HepG2 (cell line): Measurements from ENCODE around the gene DDR1. TPM values are rescaled to one million over a fixed set of nuclear protein-coding genes. Genes with fewer than 3 reads are reported as not detected.
A peak's percentile ranks its signal among the peaks of the same experiment; 100 is the strongest.

Source experiments
- ARID3A ChIP-seq: IDR thresholded peaks from 2 replicates; pipeline ENCODE4 v1.6.1; 2012; ENCODE audit warnings: low read depth, low read length, improper control_type of control experiment
- CCAR2 ChIP-seq: fragments of 200-400 bp; formaldehyde crosslinking; optimal IDR thresholded peaks from 2 replicates; pipeline ENCODE3; 2018; ENCODE audit warnings: low read depth, mild to moderate bottlenecking, low read length, moderate library complexity
- CHD4 ChIP-seq: fragments of 200-600 bp; sonication (generic); IDR thresholded peaks from 2 replicates; pipeline ENCODE4 v1.7.0; 2017; ENCODE audit warnings: mild to moderate bottlenecking, low read length, borderline replicate concordance
- GMEB1 ChIP-seq: sonication (generic); formaldehyde crosslinking; IDR thresholded peaks from 2 replicates; pipeline ENCODE4 v1.5.1; 2020; ENCODE audit warnings: missing genetic modification reagents, mild to moderate bottlenecking, borderline replicate concordance
- HES4 ChIP-seq: sonication (generic); formaldehyde crosslinking; IDR thresholded peaks from 2 replicates; pipeline ENCODE4 v1.9.0; 2021; ENCODE audit warnings: mild to moderate bottlenecking, missing genetic modification reagents, borderline replicate concordance
- HMGXB4 ChIP-seq, 2 experiments: sonication (generic) in 1 of 2; formaldehyde crosslinking in 1 of 2; IDR thresholded peaks; 2 replicates each; pipeline versions ENCODE4 v1.4.0 to v1.6.1; 2018 to 2020; ENCODE audit warnings: missing genetic modification reagents in 2 of 2, borderline replicate concordance in 1 of 2, low read depth in 1 of 2, mild to moderate bottlenecking in 1 of 2, missing biosample characterization in 1 of 2
- HNRNPL ChIP-seq: fragments of 200-400 bp; formaldehyde crosslinking; IDR thresholded peaks from 2 replicates; pipeline ENCODE4 v1.6.1; 2017; ENCODE audit warnings: mild to moderate bottlenecking, low read depth, low read length
- MYPOP ChIP-seq: sonication (generic); formaldehyde crosslinking; IDR thresholded peaks from 2 replicates; pipeline ENCODE4 v1.8.1; 2023; ENCODE audit warnings: mild to moderate bottlenecking, moderate library complexity, missing genetic modification reagents
- RAD21 ChIP-seq: fragments of 450-650 bp; formaldehyde crosslinking; IDR thresholded peaks from 2 replicates; pipeline ENCODE4 v1.5.0; 2020; ENCODE audit warnings: mild to moderate bottlenecking
- SRY ChIP-seq: sonication (generic); formaldehyde crosslinking; IDR thresholded peaks from 2 replicates; pipeline ENCODE4 v1.8.0; 2022; ENCODE audit warnings: mild to moderate bottlenecking, missing genetic modification reagents
- TARDBP ChIP-seq: sonication (generic); formaldehyde crosslinking; IDR thresholded peaks from 2 replicates; pipeline ENCODE4 v1.8.0; 2022; ENCODE audit warnings: mild to moderate bottlenecking, missing genetic modification reagents
- U2AF2 ChIP-seq: fragments of 200-400 bp; formaldehyde crosslinking; IDR thresholded peaks from 2 replicates; pipeline ENCODE4 v1.6.1; 2017; ENCODE audit warnings: low read depth, mild to moderate bottlenecking, low read length
- ZNF275 ChIP-seq: sonication (generic); formaldehyde crosslinking; IDR thresholded peaks from 2 replicates; pipeline ENCODE4 v1.8.0; 2022; ENCODE audit warnings: missing genetic modification reagents, mild to moderate bottlenecking, inconsistent platforms, borderline replicate concordance
- ZNF296 ChIP-seq: sonication (generic); formaldehyde crosslinking; conservative IDR thresholded peaks from 2 replicates; pipeline ENCODE4 v1.5.0; 2020; ENCODE audit warnings: mild to moderate bottlenecking, missing genetic modification reagents
- ZNF800 ChIP-seq: sonication (generic); formaldehyde crosslinking; IDR thresholded peaks from 2 replicates; pipeline ENCODE4 v1.4.0; 2020; ENCODE audit warnings: missing genetic modification reagents
- ZNF83 ChIP-seq: sonication (generic); formaldehyde crosslinking; IDR thresholded peaks from 2 replicates; pipeline ENCODE4 v1.4.0; 2020; ENCODE audit warnings: missing genetic modification reagents, mild to moderate bottlenecking, borderline replicate concordance
- ZSCAN22 ChIP-seq: sonication (generic); formaldehyde crosslinking; IDR thresholded peaks from 2 replicates; pipeline ENCODE4 v1.4.0; 2020; ENCODE audit warnings: mild to moderate bottlenecking, missing genetic modification reagents
- polyA plus RNA-seq, 8 experiments: library from polyadenylated mRNA; depleted of rRNA in 3 of 8; stranded (reverse) in 7 of 8; unstranded in 1 of 8; fragments of >200 nt; fragmentation: Illumina TruSeq in 4 of 8; extraction: Trizol in 4 of 8; gene quantifications; 2 replicates each; pipeline versions ENCODE4 v1.2.1 to v1.2.3, GENCODE V29; 2011 to 2016; ENCODE audit warnings: low read depth in 4 of 8, missing spikeins in 1 of 8, mixed read lengths in 1 of 8; ENCODE audit not compliant: insufficient read depth in 1 of 8
- total RNA-seq, 5 experiments: library from RNA; depleted of rRNA; stranded (reverse); fragments of >200 nt; fragmentation: Illumina TruSeq; extraction: Trizol; gene quantifications; 2 replicates each; pipeline ENCODE4 v1.2.3, GENCODE V29; 2016; ENCODE audit warnings: low read depth in 1 of 5

Gene DDR1
- total and polyA plus RNA-seq, 2 of the 13 experiments (the other 11 are each of a cell fraction or from before 2014, with no cell fraction given), result 16.7 to 20.2 TPM

- TF ChIP-seq GMEB1 (CRISPR knock-in tag) (peak; percentile 83), ZNF83 (CRISPR knock-in tag) (no peak), ZNF275 (peak; percentile 95; the same call in 1 of the 2 replicates), SRY (CRISPR knock-in tag) (peak; percentile 88), HMGXB4 (CRISPR knock-in tag; IDR thresholded peaks at IDR 0.05; ENCODE audit: borderline replicate concordance in 1 of 2, low read depth in 1 of 2) (peak; percentile 99), ZNF296 (CRISPR knock-in tag) (peak; percentile 80), MYPOP (CRISPR knock-in tag) (peak; percentile 82), ARID3A (0 out of 2 replicates have a peak, but pooled peaks have one; percentile 30), CCAR2 (no peak), TARDBP (CRISPR knock-in tag) (peak; percentile 69; the same call in 1 of the 2 replicates), RAD21 (CRISPR knock-in tag) (peak; percentile 85; the same call in 1 of the 2 replicates), CHD4 (no peak), ZNF800 (peak; percentile 94), HNRNPL (0 out of 2 replicates have a peak, but pooled peaks have one; percentile 24), U2AF2 (no peak), HES4 (peak; percentile 53), ZSCAN22 (no peak)
Observed at GRCh38 chr6:30914076-30914853, 29.9 kb downstream of the DDR1 start, which contains the start of gene VARS2 (continued).
